HepG2 (cell line): ENCODE results near the gene HIPK2. TPM values are rescaled to one million over a fixed set of nuclear protein-coding genes. Genes with fewer than 3 reads are reported as not detected.

ENCODE experiments used
- KIAA2018 ChIP-seq: sonication (generic); formaldehyde crosslinking; IDR thresholded peaks from 2 replicates; pipeline ENCODE4 v1.5.0; 2020; ENCODE audit warnings: mild to moderate bottlenecking, missing genetic modification reagents, borderline replicate concordance
- MIER3 ChIP-seq: IDR thresholded peaks from 2 replicates; pipeline ENCODE4 v1.6.1; 2016; ENCODE audit warnings: missing compliant biosample characterization, borderline replicate concordance
- RFXANK ChIP-seq: IDR thresholded peaks from 2 replicates; pipeline ENCODE4 v1.6.1; 2016
- SKIL ChIP-seq: sonication (generic); formaldehyde crosslinking; IDR thresholded peaks from 2 replicates; pipeline ENCODE4 v1.8.0; 2022; ENCODE audit warnings: missing genetic modification reagents, mild to moderate bottlenecking, moderate library complexity, borderline replicate concordance
- SNAPC2 ChIP-seq: sonication (generic); formaldehyde crosslinking; IDR thresholded peaks from 2 replicates; pipeline ENCODE4 v1.8.1; 2022; ENCODE audit warnings: mild to moderate bottlenecking, missing genetic modification reagents
- TEF ChIP-seq: sonication (generic); formaldehyde crosslinking; IDR thresholded peaks from 2 replicates; pipeline ENCODE4 v1.5.0; 2020; ENCODE audit warnings: missing genetic modification reagents
- YY1 ChIP-seq: IDR thresholded peaks from 2 replicates; pipeline ENCODE4 v1.6.1; 2011; ENCODE audit warnings: low read length, low read depth, moderate library complexity, mild to moderate bottlenecking; ENCODE audit not compliant: insufficient read depth, insufficient replicate concordance
- ZIK1 ChIP-seq: sonication (generic); formaldehyde crosslinking; IDR thresholded peaks from 2 replicates; pipeline ENCODE4 v1.5.0; 2020; ENCODE audit warnings: mild to moderate bottlenecking, low read depth, missing genetic modification reagents, borderline replicate concordance
- ZNF577 ChIP-seq: sonication (generic); formaldehyde crosslinking; IDR thresholded peaks from 2 replicates; pipeline ENCODE4 v1.4.0; 2020; ENCODE audit warnings: mild to moderate bottlenecking, low read depth, missing genetic modification reagents, borderline replicate concordance
- ZNF746 ChIP-seq: sonication (generic); formaldehyde crosslinking; IDR thresholded peaks from 2 replicates; pipeline ENCODE4 v1.8.0; 2022; ENCODE audit warnings: mild to moderate bottlenecking, missing genetic modification reagents
- polyA plus RNA-seq, 8 experiments: library from polyadenylated mRNA; depleted of rRNA in 3 of 8; stranded (reverse) in 7 of 8; unstranded in 1 of 8; fragments of >200 nt; fragmentation: Illumina TruSeq in 4 of 8; extraction: Trizol in 4 of 8; gene quantifications; 2 replicates each; pipeline versions ENCODE4 v1.2.1 to v1.2.3, GENCODE V29; 2011 to 2016; ENCODE audit warnings: low read depth in 4 of 8, missing spikeins in 1 of 8, mixed read lengths in 1 of 8; ENCODE audit not compliant: insufficient read depth in 1 of 8
- total RNA-seq, 5 experiments: library from RNA; depleted of rRNA; stranded (reverse); fragments of >200 nt; fragmentation: Illumina TruSeq; extraction: Trizol; gene quantifications; 2 replicates each; pipeline ENCODE4 v1.2.3, GENCODE V29; 2016; ENCODE audit warnings: low read depth in 1 of 5

HIPK2 gene
- total and polyA plus RNA-seq, 2 of the 13 experiments (the other 11 are each of a cell fraction or from before 2014, with no cell fraction given), result 14.4 to 20.2 TPM

- TF ChIP-seq KIAA2018 (CRISPR knock-in tag) (no peak), ZNF746 (peak; percentile 30; the same call in 1 of the 2 replicates), ZNF577 (CRISPR knock-in tag) (no peak), YY1 (no peak), RFXANK (CRISPR knock-in tag) (no peak), MIER3 (CRISPR knock-in tag) (no peak), TEF (CRISPR knock-in tag) (no peak), SKIL (no peak; the same call in 1 of the 2 replicates), ZIK1 (no peak), SNAPC2 (no peak; the same call in 1 of the 2 replicates)
These were observed 97.8 kb downstream of the HIPK2 start (continued) for GRCh38 chr7:139679731-139680594.
